ENCODE results near the gene UNC45B.

The UNC45B gene

GRCh38 chr17:35147375-35147905 is at the start of gene UNC45B:
TSS of gene UNC45B (plus strand) at chr17:35147817. CDS start at chr17:35148264, 447 bp downstream.
- no peak for DNase-seq (ENCODE audit: low spot score)

GRCh38 chr17:35099908-35100307 is 47.7 kb upstream of the UNC45B start:
- H3K27ac ChIP-seq (ENCODE audit: poor library complexity, severe bottlenecking), result no peak overlapping the region
- peaks cover 6% of the 10 kb centered on the region for H3K36me3 ChIP-seq (ENCODE audit: low read depth)
- ATAC-seq (ENCODE audit: low read depth) (no peak), DNase-seq (ENCODE audit: low spot score) (no peak)
- no peaks in the 10 kb centered on the region for H3K4me1 ChIP-seq (ENCODE audit: insufficient read depth, poor library complexity, severe bottlenecking)
- no peaks in the 10 kb centered on the region for H3K27me3 ChIP-seq (ENCODE audit: insufficient read depth, poor library complexity, severe bottlenecking)
- no peak overlapping the region for H3K4me3 ChIP-seq (ENCODE audit: severe bottlenecking)
- TF ChIP-seq CTCF (IDR thresholded peaks at IDR 0.05; ENCODE audit: poor library complexity, severe bottlenecking), result no peak
- no peaks in the 10 kb centered on the region for H3K9me3 ChIP-seq (ENCODE audit: severe bottlenecking)

More at GRCh38 chr17:35147375-35147905, at the start of gene UNC45B:
- Histone ChIP-seq H3K27me3 (ENCODE audit: insufficient read depth, poor library complexity, severe bottlenecking) (no peaks in the 10 kb centered on the region), H3K27ac (ENCODE audit: poor library complexity, severe bottlenecking) (no peak within 1 kb of the TSS), H3K36me3 (ENCODE audit: low read depth) (no peaks in the 10 kb centered on the region), H3K4me1 (ENCODE audit: insufficient read depth, poor library complexity, severe bottlenecking) (no peaks in the 10 kb centered on the region), H3K9me3 (ENCODE audit: severe bottlenecking) (no peaks in the 10 kb centered on the region), H3K4me3 (ENCODE audit: severe bottlenecking) (no peak within 1 kb of the TSS)
- no peak for ATAC-seq (ENCODE audit: low read depth)
- TF ChIP-seq CTCF (IDR thresholded peaks at IDR 0.05; ENCODE audit: poor library complexity, severe bottlenecking), result no peak

GRCh38 chr17:35101036-35101435 is 46.6 kb upstream of the UNC45B start:
- H3K27me3 ChIP-seq (ENCODE audit: insufficient read depth, poor library complexity, severe bottlenecking), result no peaks in the 10 kb centered on the region
- H3K36me3 ChIP-seq (ENCODE audit: low read depth), result peaks cover 8% of the 10 kb centered on the region
- ATAC-seq (ENCODE audit: low read depth) (no peak), DNase-seq (ENCODE audit: low spot score) (no peak)
- no peak overlapping the region for H3K4me3 ChIP-seq (ENCODE audit: severe bottlenecking)
- H3K4me1 ChIP-seq (ENCODE audit: insufficient read depth, poor library complexity, severe bottlenecking), result no peaks in the 10 kb centered on the region
- H3K27ac ChIP-seq (ENCODE audit: poor library complexity, severe bottlenecking), result no peak overlapping the region
- TF ChIP-seq CTCF (IDR thresholded peaks at IDR 0.05; ENCODE audit: poor library complexity, severe bottlenecking), result no peak
- H3K9me3 ChIP-seq (ENCODE audit: severe bottlenecking), result no peaks in the 10 kb centered on the region

- H3K27ac ChIP-seq (ENCODE audit: poor library complexity, severe bottlenecking), result no peak overlapping the region
- no peak for TF ChIP-seq CTCF (IDR thresholded peaks at IDR 0.05; ENCODE audit: poor library complexity, severe bottlenecking)
- DNase-seq (ENCODE audit: low spot score), result no peak
- no peak overlapping the region for H3K4me3 ChIP-seq (ENCODE audit: severe bottlenecking)
- no peaks in the 10 kb centered on the region for H3K27me3 ChIP-seq (ENCODE audit: insufficient read depth, poor library complexity, severe bottlenecking)
- H3K36me3 ChIP-seq (ENCODE audit: low read depth), result peaks cover 9% of the 10 kb centered on the region
- no peaks in the 10 kb centered on the region for H3K9me3 ChIP-seq (ENCODE audit: severe bottlenecking)
- no peak for ATAC-seq (ENCODE audit: low read depth)
- H3K4me1 ChIP-seq (ENCODE audit: insufficient read depth, poor library complexity, severe bottlenecking), result no peaks in the 10 kb centered on the region
Measured at GRCh38 chr17:35101725-35102124, 45.9 kb upstream of the UNC45B start.

- no peak for TF ChIP-seq CTCF (IDR thresholded peaks at IDR 0.05; ENCODE audit: poor library complexity, severe bottlenecking)
- ATAC-seq (ENCODE audit: low read depth) (no peak), DNase-seq (ENCODE audit: low spot score) (no peak)
- Histone ChIP-seq H3K27me3 (ENCODE audit: insufficient read depth, poor library complexity, severe bottlenecking) (no peaks in the 10 kb centered on the region), H3K9me3 (ENCODE audit: severe bottlenecking) (no peaks in the 10 kb centered on the region), H3K36me3 (ENCODE audit: low read depth) (peaks cover 9% of the 10 kb centered on the region), H3K27ac (ENCODE audit: poor library complexity, severe bottlenecking) (no peak overlapping the region), H3K4me3 (ENCODE audit: severe bottlenecking) (no peak overlapping the region), H3K4me1 (ENCODE audit: insufficient read depth, poor library complexity, severe bottlenecking) (no peaks in the 10 kb centered on the region)
Measured at GRCh38 chr17:35103271-35103670, 44.3 kb upstream of the UNC45B start.
